Spleen (tissue), 11 donors: Measurements from ENCODE around the gene GCK. TPM values are rescaled to one million over a fixed set of nuclear protein-coding genes. Genes with fewer than 3 reads are reported as not detected.

ENCODE experiments used
- DNase-seq: peaks from one replicate; pipeline ENCODE4 v3.0.0-alpha.2; 2020
- H3K27ac ChIP-seq, 8 donors: fragments of 200-600 bp; sonication (generic) in 7 of 8; 1 replicate in 4 of 8; 2 replicates in 4 of 8; pipeline versions ENCODE4 v1.5.0 to v1.8.0; 2016 to 2021; ENCODE audit warnings: inconsistent platforms in 4 of 8, mild to moderate bottlenecking in 4 of 8, moderate library complexity in 1 of 8
- H3K27me3 ChIP-seq, 7 donors: fragments of 200-600 bp; sonication (generic) in 6 of 7; replicated peaks in 1 of 7; 1 replicate in 4 of 7; 2 replicates in 3 of 7; pipeline versions ENCODE4 v1.5.0 to v1.8.0; 2016 to 2021; ENCODE audit warnings: inconsistent platforms in 3 of 7, mild to moderate bottlenecking in 1 of 7
- H3K36me3 ChIP-seq, 6 donors: fragments of 200-600 bp; sonication (generic) in 5 of 6; 1 replicate in 4 of 6; 2 replicates in 2 of 6; pipeline versions ENCODE4 v1.5.0 to v1.8.0; 2016 to 2021; ENCODE audit warnings: inconsistent platforms in 2 of 6
- H3K4me1 ChIP-seq, 6 donors: fragments of 200-600 bp; sonication (generic) in 5 of 6; 1 replicate in 3 of 6; 2 replicates in 3 of 6; pipeline versions ENCODE4 v1.5.0 to v1.8.0; 2016 to 2021; ENCODE audit warnings: inconsistent platforms in 3 of 6
- H3K4me3 ChIP-seq, 8 donors: fragments of 200-600 bp; sonication (generic) in 7 of 8; 1 replicate in 4 of 8; 2 replicates in 4 of 8; pipeline versions ENCODE4 v1.5.0 to v1.8.0; 2016 to 2021; ENCODE audit warnings: inconsistent platforms in 4 of 8, mild to moderate bottlenecking in 4 of 8, moderate library complexity in 2 of 8
- H3K9me3 ChIP-seq, 8 donors: fragments of 200-600 bp; sonication (generic) in 7 of 8; 1 replicate in 4 of 8; 2 replicates in 4 of 8; pipeline versions ENCODE4 v1.5.0 to v1.8.0; 2016 to 2021; ENCODE audit warnings: inconsistent platforms in 4 of 8
- POLR2A ChIP-seq, 3 donors: fragments of 450-650 bp; IDR thresholded peaks; one replicate each; pipeline ENCODE4 v1.5.1; 2017; ENCODE audit warnings: antibody characterized with exemption in 3 of 3, mild to moderate bottlenecking in 1 of 3
- POLR2AphosphoS5 ChIP-seq, 3 donors: sonication (generic); formaldehyde crosslinking; IDR thresholded peaks; one replicate each; pipeline ENCODE4 v1.5.1; 2017; ENCODE audit warnings: antibody characterized with exemption in 3 of 3
- WGBS, 5 donors: extraction: QIAGEN DNeasy Blood & Tissue Kit in 3 of 5; methylation state at CpG; one replicate each; pipeline versions ENCODE4 v1.1.5 to v1.1.7; 2013 to 2018; 5-methylcytosine and 5-hydroxymethylcytosine counted together
- intact Hi-C: fragments of 100-400 bp; cut with DNase I; formaldehyde crosslinking; loops from one replicate; pipeline ENCODE4 v1.15.0; 2023; ENCODE audit warnings: low total_unique reads
- polyA plus RNA-seq, 3 donors: library from polyadenylated mRNA; stranded (reverse); fragments of 200-250 nt; gene quantifications; one replicate each; pipeline ENCODE4 v1.2.1, GENCODE V29; 2013
- total RNA-seq, 7 donors: library from RNA; depleted of rRNA in 3 of 7; stranded (reverse); fragments of >200 nt in 3 of 7; fragmentation: NEBNext Ultra II Directional in 4 of 7; extraction: Animal tissue kit (Norgen Biotek cat#: 25700) in 4 of 7; gene quantifications; one replicate each; pipeline versions ENCODE4 v1.1.0 to v1.2.1, GENCODE V29; 2016 to 2021
- TF ChIP-seq, protein P1 (sequence below), 11 experiments: fragments of 200-600 bp in 7 of 11; fragments of 450-650 bp in 4 of 11; sonication (generic) in 4 of 11; IDR thresholded peaks in 8 of 11; conservative IDR thresholded peaks in 3 of 11; 1 replicate in 7 of 11; 2 replicates in 4 of 11; pipeline versions ENCODE4 v1.4.0 to v1.8.0; 2016 to 2021; ENCODE audit warnings: antibody characterized with exemption in 11 of 11, inconsistent platforms in 4 of 11, mild to moderate bottlenecking in 1 of 11
- donor health status: healthy with polysubstance abuse.
- donor health status: DM: no; HTN: no; CAD: no; lungs with moderate emphysema.
- donor health status: DM: no; HTN: no; CAD: no.
- donor health status: Bipolar disorder and iron deficiency.
- donor health status: healthy.
- donor health status: DM: no; HTN: no; CAD: no.
- donor health status: DM: yes; HTN: yes; CAD: no.

Gene GCK
- total and polyA plus RNA-seq, 10 donors = 0.29 to 1.7 (median 0.55) TPM; not detected in 3

DNA sequence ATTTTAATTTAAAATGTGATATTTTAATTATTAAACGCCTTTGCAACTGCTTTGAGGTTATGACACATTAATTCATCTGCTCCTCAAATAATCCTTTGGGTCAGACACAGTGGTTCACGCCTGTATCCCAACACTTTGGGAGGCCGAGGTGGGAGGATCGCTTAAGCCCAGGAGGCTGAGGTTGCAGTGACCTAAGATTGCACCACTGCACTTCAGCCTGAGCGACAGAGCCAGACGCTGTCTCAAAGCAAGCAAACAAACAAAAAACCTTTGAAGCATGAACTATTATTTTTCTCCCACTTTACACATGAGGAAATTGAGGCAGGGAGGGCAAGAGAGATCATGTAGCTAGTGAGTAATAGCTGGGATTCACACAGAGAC, 64.4 kb downstream of the GCK start:
- H3K27ac ChIP-seq = no peak overlapping the region
- WGBS, 5 donors = 91 to 95% (median 92%) methylated on average over 6 of the region's 6 CpGs

DNA sequence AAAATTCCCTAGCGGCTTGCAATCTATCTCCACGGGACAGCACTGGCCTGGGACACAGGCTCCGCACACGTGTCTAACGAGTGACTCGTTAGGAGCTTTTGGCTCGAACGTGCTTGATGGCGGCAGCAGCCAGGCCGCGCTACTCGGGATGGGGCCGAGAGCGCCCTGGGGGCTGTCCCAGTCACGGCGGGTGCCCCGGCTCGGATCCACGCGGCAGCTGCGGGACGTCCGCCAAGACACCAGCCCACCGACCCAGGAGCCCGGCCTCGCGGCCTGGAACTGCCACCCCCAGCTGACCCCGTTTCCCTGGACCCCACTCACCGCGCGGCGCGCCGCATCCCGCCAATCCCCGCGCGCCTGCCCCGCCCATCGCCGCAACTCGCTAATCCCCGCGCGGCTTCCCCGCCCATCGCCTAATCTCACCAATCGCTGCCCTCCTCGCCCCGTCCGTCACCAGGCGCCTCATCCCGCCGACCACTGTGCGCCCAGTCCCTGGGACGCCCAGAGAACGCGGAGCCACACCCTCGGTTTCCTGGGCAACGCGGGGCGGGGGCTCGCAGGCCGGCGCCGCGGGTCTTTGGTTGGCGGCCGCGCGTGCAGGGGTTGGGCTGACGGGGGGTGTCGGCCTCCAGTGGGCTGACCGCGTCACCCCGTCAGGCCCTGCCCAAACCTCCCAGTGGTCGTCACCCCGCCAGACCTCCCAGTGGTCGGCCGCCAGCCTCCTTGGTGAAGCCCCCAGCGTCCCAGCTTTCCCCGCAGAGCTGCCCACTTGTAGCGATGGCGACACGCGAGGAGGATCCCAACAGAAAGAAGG, 65.8 kb downstream of the GCK start, which contains the start of gene POLD2:
Gene POLD2, minus strand, starts transcription at position 359 of the 814 bp plus-strand sequence. CDS start 1,495 bp downstream, outside the sequence.
- H3K27me3 ChIP-seq = no peaks in the 10 kb centered on the region
- TF ChIP-seq, protein P1, sequence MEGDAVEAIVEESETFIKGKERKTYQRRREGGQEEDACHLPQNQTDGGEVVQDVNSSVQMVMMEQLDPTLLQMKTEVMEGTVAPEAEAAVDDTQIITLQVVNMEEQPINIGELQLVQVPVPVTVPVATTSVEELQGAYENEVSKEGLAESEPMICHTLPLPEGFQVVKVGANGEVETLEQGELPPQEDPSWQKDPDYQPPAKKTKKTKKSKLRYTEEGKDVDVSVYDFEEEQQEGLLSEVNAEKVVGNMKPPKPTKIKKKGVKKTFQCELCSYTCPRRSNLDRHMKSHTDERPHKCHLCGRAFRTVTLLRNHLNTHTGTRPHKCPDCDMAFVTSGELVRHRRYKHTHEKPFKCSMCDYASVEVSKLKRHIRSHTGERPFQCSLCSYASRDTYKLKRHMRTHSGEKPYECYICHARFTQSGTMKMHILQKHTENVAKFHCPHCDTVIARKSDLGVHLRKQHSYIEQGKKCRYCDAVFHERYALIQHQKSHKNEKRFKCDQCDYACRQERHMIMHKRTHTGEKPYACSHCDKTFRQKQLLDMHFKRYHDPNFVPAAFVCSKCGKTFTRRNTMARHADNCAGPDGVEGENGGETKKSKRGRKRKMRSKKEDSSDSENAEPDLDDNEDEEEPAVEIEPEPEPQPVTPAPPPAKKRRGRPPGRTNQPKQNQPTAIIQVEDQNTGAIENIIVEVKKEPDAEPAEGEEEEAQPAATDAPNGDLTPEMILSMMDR (IDR thresholded peaks at IDR 0.05 in 8 of 11, conservative IDR thresholded peaks at IDR 0.05 in 3 of 11) = peak in 5 of 11 experiments; percentile 6 to 47 (median 11)
- peak; percentile 72 to 90 (median 85) for TF ChIP-seq POLR2AphosphoS5 (IDR thresholded peaks at IDR 0.05)
- TF ChIP-seq POLR2A (IDR thresholded peaks at IDR 0.05) = peak in 1 of 3 donors; percentile 29
- H3K9me3 ChIP-seq = peaks cover 0 to 12% (median 10%) of the 10 kb centered on the region in 8 donors
- H3K27ac ChIP-seq = peak within 1 kb of the TSS; percentile 39 to 88 (median 84)
- peak; percentile 99 for DNase-seq
- intact Hi-C loops = no loop called here
- peaks cover 9 to 41% (median 19%) of the 10 kb centered on the region in 6 donors for H3K4me1 ChIP-seq
- peaks cover 0 to 35% (median 8%) of the 10 kb centered on the region in 6 donors for H3K36me3 ChIP-seq
- peak within 1 kb of the TSS; percentile 78 to 99 (median 91) for H3K4me3 ChIP-seq
- 0 to 1% (median 0%) methylated on average over 24 to 86 of the region's 86 CpGs for WGBS, 5 donors

More for the DNA sequence above, 64.4 kb downstream of the GCK start:
- TF ChIP-seq POLR2AphosphoS5 (IDR thresholded peaks at IDR 0.05) = no peak
- TF ChIP-seq, protein P1 (IDR thresholded peaks at IDR 0.05 in 8 of 11, conservative IDR thresholded peaks at IDR 0.05 in 3 of 11) = no peak
- TF ChIP-seq POLR2A (IDR thresholded peaks at IDR 0.05) = no peak
- peaks cover 0 to 12% (median 10%) of the 10 kb centered on the region in 8 donors for H3K9me3 ChIP-seq
- peaks cover 9 to 41% (median 19%) of the 10 kb centered on the region in 6 donors for H3K4me1 ChIP-seq
- intact Hi-C loops = no loop called here
- no peaks in the 10 kb centered on the region for H3K27me3 ChIP-seq
- DNase-seq = no peak
- H3K36me3 ChIP-seq = peaks cover 0 to 21% (median 8%) of the 10 kb centered on the region in 6 donors
- peak overlapping the region in 1 of 8 donors; percentile 92 for H3K4me3 ChIP-seq

DNA sequence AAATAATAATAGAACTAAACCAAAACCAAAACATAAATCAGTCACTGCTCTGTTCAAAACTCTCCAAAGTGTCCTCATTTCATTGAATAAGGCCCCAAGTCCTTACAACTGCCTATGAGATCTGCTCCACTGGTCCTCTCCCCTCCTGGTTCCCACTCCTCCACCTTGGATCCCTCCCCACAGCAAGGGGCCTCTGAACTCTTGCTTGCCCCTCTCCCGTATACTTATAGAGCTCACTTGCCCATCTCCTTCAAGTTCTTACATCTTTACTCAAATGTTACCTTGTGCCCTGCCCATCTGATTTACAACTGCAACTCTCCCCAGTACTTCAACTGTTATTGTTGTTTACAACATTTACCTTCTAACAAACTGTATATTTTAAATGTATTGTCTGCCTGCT, 66.7 kb downstream of the GCK start:
- Histone ChIP-seq H3K4me3 (peak overlapping the region in 7 of 8 donors; percentile 78 to 99 (median 90)), H3K36me3 (peaks cover 0 to 43% (median 12%) of the 10 kb centered on the region in 6 donors), H3K9me3 (peaks cover 0 to 9% (median 7%) of the 10 kb centered on the region in 8 donors), H3K4me1 (peaks cover 9 to 41% (median 19%) of the 10 kb centered on the region in 6 donors), H3K27ac (peak overlapping the region in 5 of 8 donors; percentile 79 to 88 (median 86)), H3K27me3 (no peaks in the 10 kb centered on the region)
- 46 to 61% (median 50%) methylated on average over 1 of the region's 1 CpG for WGBS, 5 donors
- peak; percentile 32 for DNase-seq
- TF ChIP-seq, protein P1 (IDR thresholded peaks at IDR 0.05 in 8 of 11, conservative IDR thresholded peaks at IDR 0.05 in 3 of 11) = no peak
- TF ChIP-seq POLR2A (IDR thresholded peaks at IDR 0.05) (no peak), POLR2AphosphoS5 (IDR thresholded peaks at IDR 0.05) (no peak)
- intact Hi-C loops = no loop called here
